Activated CD4-positive, alpha-beta T cell treated with anti-CD3 and anti-CD28 coated beads, Interleukin-2, amount 10 ng/mL, durations not matched to agents 7 days and 5 days (primary cell): Measurements from ENCODE around the gene ZBTB38. TPM values are rescaled to one million over a fixed set of nuclear protein-coding genes. Genes with fewer than 3 reads are reported as not detected.

Experiments
- CTCF ChIA-PET: fragments of 350-600 bp; sonication (Branson Sonifier 250); formaldehyde crosslinking; loops from one replicate; lab custom pipeline; 2021; ENCODE audit warnings: antibody characterized with exemption; lab: Charles Lee
- POLR2A ChIA-PET: fragments of 350-600 bp; sonication (Branson Sonifier 250); formaldehyde crosslinking; loops from one replicate; lab custom pipeline; 2021; ENCODE audit warnings: antibody characterized with exemption; lab: Charles Lee
- DNase-seq: peaks from one replicate; pipeline ENCODE4 v3.0.0-alpha.2; 2020
- H3K27ac Mint-ChIP-seq: one replicate; pipeline ENCODE4 v1.8.0; 2021; ENCODE audit warnings: mild to moderate bottlenecking, moderate library complexity, mixed read lengths
- H3K27me3 Mint-ChIP-seq: one replicate; pipeline ENCODE4 v1.8.0; 2021; ENCODE audit warnings: mixed read lengths
- H3K36me3 Mint-ChIP-seq: one replicate; pipeline ENCODE4 v1.8.0; 2021; ENCODE audit warnings: low read depth, mixed read lengths
- H3K4me1 Mint-ChIP-seq: one replicate; pipeline ENCODE4 v1.8.0; 2021; ENCODE audit warnings: mixed read lengths
- H3K4me3 Mint-ChIP-seq: one replicate; pipeline ENCODE4 v1.8.0; 2021; ENCODE audit warnings: mild to moderate bottlenecking, moderate library complexity, mixed read lengths
- H3K9me3 Mint-ChIP-seq: one replicate; pipeline ENCODE4 v1.8.0; 2021; ENCODE audit warnings: mixed read lengths
- total RNA-seq, 2 experiments: library from RNA; stranded (reverse); gene quantifications; one replicate each; pipeline ENCODE4 v1.2.3, GENCODE V29; 2021

ZBTB38 gene
- total RNA-seq, 2 experiments from 2014 or later: 20.0 to 26.1 TPM

GRCh38 chr3:141413391-141413790, 45.1 kb downstream of the ZBTB38 start:
- peak; percentile 33 for DNase-seq
- Mint-ChIP-seq H3K4me1 (peaks cover 65% of the 10 kb centered on the region), H3K27ac (peak overlapping the region; percentile 100), H3K9me3 (peaks cover 11% of the 10 kb centered on the region), H3K4me3 (peak overlapping the region; percentile 69), H3K27me3 (no peaks in the 10 kb centered on the region), H3K36me3 (peaks cover 67% of the 10 kb centered on the region)
- POLR2A ChIA-PET: no interaction called here
- CTCF ChIA-PET: interaction anchor here (0.6 to 2.1 kb wide), 8 partner anchors 9 to 43 kb away, joined by 3 to 11 read pairs (median 4); no protein-coding TSS in a partner anchor

- ChIA-PET POLR2A (no interaction called here), CTCF (interaction anchor here (0.6 to 2.1 kb wide), 5 partner anchors 8 to 28 kb away, joined by 3 to 11 read pairs (median 3); no protein-coding TSS in a partner anchor)
- Mint-ChIP-seq H3K27me3 (no peaks in the 10 kb centered on the region), H3K9me3 (peaks cover 16% of the 10 kb centered on the region), H3K36me3 (peaks cover 70% of the 10 kb centered on the region), H3K4me1 (peaks cover 63% of the 10 kb centered on the region), H3K27ac (peak overlapping the region; percentile 100), H3K4me3 (peak overlapping the region; percentile 69)
- DNase-seq: peak; percentile 29
Observed at GRCh38 chr3:141413801-141414689, 45.7 kb downstream of the ZBTB38 start.

- H3K9me3 Mint-ChIP-seq: peaks cover 19% of the 10 kb centered on the region
- peaks cover 57% of the 10 kb centered on the region for H3K4me1 Mint-ChIP-seq
- POLR2A ChIA-PET: no interaction called here
- peaks cover 69% of the 10 kb centered on the region for H3K36me3 Mint-ChIP-seq
- CTCF ChIA-PET: no interaction called here
- no peak overlapping the region for H3K4me3 Mint-ChIP-seq
- DNase-seq: no peak
- H3K27ac Mint-ChIP-seq: peak overlapping the region; percentile 100
- no peaks in the 10 kb centered on the region for H3K27me3 Mint-ChIP-seq
Observed at GRCh38 chr3:141414800-141415462, 46.6 kb downstream of the ZBTB38 start.

GRCh38 chr3:141415953-141416352, 47.6 kb downstream of the ZBTB38 start:
- no peak overlapping the region for H3K27ac Mint-ChIP-seq
- H3K4me1 Mint-ChIP-seq: peaks cover 51% of the 10 kb centered on the region
- H3K27me3 Mint-ChIP-seq: no peaks in the 10 kb centered on the region
- peaks cover 68% of the 10 kb centered on the region for H3K36me3 Mint-ChIP-seq
- POLR2A ChIA-PET: no interaction called here
- peaks cover 19% of the 10 kb centered on the region for H3K9me3 Mint-ChIP-seq
- no peak for DNase-seq
- H3K4me3 Mint-ChIP-seq: no peak overlapping the region
- CTCF ChIA-PET: interaction anchor here (1.4 to 1.8 kb wide), 2 partner anchors 9 to 25 kb away, joined by 4 to 13 read pairs; no protein-coding TSS in a partner anchor

Other genes with a start within 250 kb of the ZBTB38 start
- 10 to 100 TPM; 11.9 to 12.1 TPM for gene PXYLP1, start 136.7 kb upstream of the ZBTB38 start, total RNA-seq
- 10 to 100 TPM; 46.5 to 54.1 TPM for gene RASA2, start 118.5 kb downstream of the ZBTB38 start, total RNA-seq